Testis (tissue), 2 donors: ENCODE data around the gene UNC5CL.

Experiments
- POLR2A ChIP-seq: fragments of 450-650 bp; IDR thresholded peaks from one replicate; pipeline ENCODE4 v1.6.1; 2017; ENCODE audit warnings: antibody characterized with exemption, mild to moderate bottlenecking, moderate library complexity
- TF ChIP-seq, protein P1 (sequence below), 3 experiments: fragments of 450-650 bp in 2 of 3; fragments of 200-600 bp in 1 of 3; sonication (generic) in 1 of 3; IDR thresholded peaks; one replicate each; pipeline ENCODE4 v1.5.1; 2016 to 2019; ENCODE audit warnings: antibody characterized with exemption in 3 of 3, mild to moderate bottlenecking in 2 of 3, moderate library complexity in 1 of 3

DNA sequence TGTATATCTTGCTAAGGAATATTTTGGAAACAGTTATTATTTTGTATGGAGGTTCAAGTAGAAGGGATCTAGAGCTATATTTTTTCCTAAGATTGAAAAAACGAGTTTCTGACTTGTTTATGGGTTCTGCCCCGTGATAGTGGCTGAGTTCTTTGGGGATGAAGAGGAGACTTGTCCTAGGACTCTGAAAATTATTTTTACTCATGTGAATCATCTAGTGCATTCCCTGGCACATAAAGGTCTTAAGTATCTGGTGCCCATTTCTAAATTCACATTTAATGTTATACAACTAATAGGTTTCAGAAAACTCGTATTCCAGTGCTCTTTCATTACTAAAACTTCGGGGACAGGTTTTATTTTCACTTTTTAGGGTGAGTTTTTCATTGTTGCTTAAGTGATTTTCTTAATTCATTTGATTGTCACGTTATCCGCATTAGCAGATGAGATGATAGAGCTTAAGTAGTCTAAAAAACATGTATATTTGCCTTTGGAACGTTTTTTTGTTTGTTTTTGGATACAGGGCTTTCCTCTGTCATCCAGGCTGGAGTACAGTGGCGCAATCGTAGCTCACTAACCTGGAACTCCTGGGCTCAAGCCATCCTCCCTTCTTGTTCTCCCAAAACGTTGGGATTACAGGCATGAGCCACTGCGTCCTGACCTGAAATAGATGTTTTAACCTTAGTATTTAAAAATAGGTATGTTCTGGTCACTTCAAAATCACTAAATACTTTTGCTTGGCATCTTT, 35.8 kb upstream of the UNC5CL start:
- TF ChIP-seq, protein P1, sequence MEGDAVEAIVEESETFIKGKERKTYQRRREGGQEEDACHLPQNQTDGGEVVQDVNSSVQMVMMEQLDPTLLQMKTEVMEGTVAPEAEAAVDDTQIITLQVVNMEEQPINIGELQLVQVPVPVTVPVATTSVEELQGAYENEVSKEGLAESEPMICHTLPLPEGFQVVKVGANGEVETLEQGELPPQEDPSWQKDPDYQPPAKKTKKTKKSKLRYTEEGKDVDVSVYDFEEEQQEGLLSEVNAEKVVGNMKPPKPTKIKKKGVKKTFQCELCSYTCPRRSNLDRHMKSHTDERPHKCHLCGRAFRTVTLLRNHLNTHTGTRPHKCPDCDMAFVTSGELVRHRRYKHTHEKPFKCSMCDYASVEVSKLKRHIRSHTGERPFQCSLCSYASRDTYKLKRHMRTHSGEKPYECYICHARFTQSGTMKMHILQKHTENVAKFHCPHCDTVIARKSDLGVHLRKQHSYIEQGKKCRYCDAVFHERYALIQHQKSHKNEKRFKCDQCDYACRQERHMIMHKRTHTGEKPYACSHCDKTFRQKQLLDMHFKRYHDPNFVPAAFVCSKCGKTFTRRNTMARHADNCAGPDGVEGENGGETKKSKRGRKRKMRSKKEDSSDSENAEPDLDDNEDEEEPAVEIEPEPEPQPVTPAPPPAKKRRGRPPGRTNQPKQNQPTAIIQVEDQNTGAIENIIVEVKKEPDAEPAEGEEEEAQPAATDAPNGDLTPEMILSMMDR (IDR thresholded peaks at IDR 0.05): no peak
- TF ChIP-seq POLR2A: no peak
